ENCODE data around the gene SIL1.
A peak's percentile ranks its signal among the peaks of the same experiment; 100 is the strongest.
"Not testable (repeated sequence)": the region's sequence is repeated elsewhere in the genome, so short reads cannot be mapped to it uniquely, and the experiment has no call there.

The SIL1 gene

GRCh38 chr5:138935466-138935865, 262.7 kb downstream of the SIL1 start:
- no peak for DNase-seq

- DNase-seq, result no peak
Measured at GRCh38 chr5:138934971-138935370, 263.2 kb downstream of the SIL1 start.

GRCh38 chr5:138933522-138934290, 264.5 kb downstream of the SIL1 start:
- no peak for DNase-seq

- DNase-seq, result no peak
Measured at GRCh38 chr5:138932171-138932810, 265.9 kb downstream of the SIL1 start.

GRCh38 chr5:138930371-138931097, 267.6 kb downstream of the SIL1 start:
- no peak for DNase-seq

- DNase-seq, result no peak
Measured at GRCh38 chr5:138929571-138929955, 268.6 kb downstream of the SIL1 start.

GRCh38 chr5:138927979-138928378, 270.2 kb downstream of the SIL1 start:
- DNase-seq, result peak; percentile 18

GRCh38 chr5:138927544-138927943, 270.6 kb downstream of the SIL1 start:
- DNase-seq, result no peak

- DNase-seq, result no peak
Measured at GRCh38 chr5:138926688-138927448, 271.3 kb downstream of the SIL1 start.

- no peak for DNase-seq
Measured at GRCh38 chr5:138926257-138926656, 271.9 kb downstream of the SIL1 start.

- no peak for DNase-seq
Measured at GRCh38 chr5:138925090-138925635, 273.0 kb downstream of the SIL1 start.

GRCh38 chr5:138922494-138922893, 275.7 kb downstream of the SIL1 start:
- DNase-seq, result peak; percentile 13

- DNase-seq, result not testable (repeated sequence)
Measured at GRCh38 chr5:138921362-138921761, 276.8 kb downstream of the SIL1 start.

GRCh38 chr5:138920181-138920580, 278.0 kb downstream of the SIL1 start:
- no peak for DNase-seq

- no peak for DNase-seq
Measured at GRCh38 chr5:138918686-138919085, 279.5 kb downstream of the SIL1 start.

- no peak for DNase-seq
Measured at GRCh38 chr5:138914338-138914737, 283.8 kb downstream of the SIL1 start.

GRCh38 chr5:138913773-138914172, 284.4 kb downstream of the SIL1 start:
- no peak for DNase-seq

- DNase-seq, result no peak
Measured at GRCh38 chr5:138912093-138912492, 286.1 kb downstream of the SIL1 start.

GRCh38 chr5:138911441-138911840, 286.7 kb downstream of the SIL1 start:
- peak; percentile 67 for DNase-seq

- peak; percentile 63 for DNase-seq
Measured at GRCh38 chr5:138910546-138911185, 287.5 kb downstream of the SIL1 start.

- peak; percentile 33 for DNase-seq
Measured at GRCh38 chr5:138909734-138910133, 288.4 kb downstream of the SIL1 start.

GRCh38 chr5:138905541-138905940, 292.6 kb downstream of the SIL1 start:
- DNase-seq, result no peak

All from NCI-H82 (cell line).